Pancreas (tissue), 10 donors: ENCODE results near the gene NUBPL. TPM values are rescaled to one million over a fixed set of nuclear protein-coding genes. Genes with fewer than 3 reads are reported as not detected.

Experiments used
- ATAC-seq, 4 donors: fragments of 200-7000 bp; cut with Tn5 transposase; one replicate each; pipeline versions ENCODE4 v1.8.0 to v1.9.1; 2020; ENCODE audit warnings: mild to moderate bottlenecking in 4 of 4, moderate library complexity in 4 of 4
- DNase-seq, 6 donors: peaks; one replicate each; pipeline ENCODE4 v3.0.0-alpha.2; 2020
- FAIRE-seq: peaks from 2 replicates; lab custom pipeline; 2012; peaks lifted over from hg19 to GRCh38; lab: Jason Lieb, UNC
- H3K27ac ChIP-seq, 4 donors: fragments of 200-600 bp; sonication (generic); 1 replicate in 3 of 4; 2 replicates in 1 of 4; pipeline versions ENCODE4 v1.5.0 to v1.8.0; 2020
- H3K27me3 ChIP-seq, 4 donors: fragments of 200-600 bp; one replicate each; pipeline ENCODE4 v1.8.0; 2021
- H3K36me3 ChIP-seq, 3 donors: fragments of 200-600 bp; sonication (generic) in 1 of 3; one replicate each; pipeline versions ENCODE4 v1.5.0 to v1.8.0; 2020 to 2021
- H3K4me1 ChIP-seq, 3 donors: fragments of 200-600 bp; one replicate each; pipeline ENCODE4 v1.8.0; 2021
- H3K4me3 ChIP-seq, 4 donors: fragments of 200-600 bp; sonication (generic) in 2 of 4; one replicate each; pipeline versions ENCODE4 v1.5.0 to v1.8.0; 2020 to 2021
- H3K9me3 ChIP-seq, 4 donors: fragments of 200-600 bp; one replicate each; pipeline ENCODE4 v1.8.0; 2021
- WGBS, 2 donors: extraction: QIAGEN DNeasy Blood & Tissue Kit; methylation state at CpG; one replicate each; pipeline ENCODE4 v1.1.7; 2013; 5-methylcytosine and 5-hydroxymethylcytosine counted together
- intact Hi-C, 3 donors: fragments of 100-400 bp; cut with DNase I; formaldehyde crosslinking; loops; one replicate each; pipeline versions ENCODE4 v1.11.1 to v1.14.2; 2022
- polyA plus RNA-seq, 2 donors: library from polyadenylated mRNA; stranded (reverse); fragments of 200-250 nt; gene quantifications; one replicate each; pipeline ENCODE4 v1.2.3, GENCODE V29; 2013
- total RNA-seq, 6 donors: library from RNA; stranded (reverse); fragmentation: NEBNext Ultra II Directional in 4 of 6; extraction: Animal tissue kit (Norgen Biotek cat#: 25700) in 4 of 6; gene quantifications; one replicate each; pipeline versions ENCODE4 v1.2.1 to v1.2.4, GENCODE V29; 2021 to 2023
- TF ChIP-seq, protein P1 (sequence below), 4 donors: fragments of 200-600 bp; sonication (generic) in 3 of 4; IDR thresholded peaks; one replicate each; pipeline versions ENCODE4 v1.5.0 to v1.8.0; 2021; ENCODE audit warnings: antibody characterized with exemption in 4 of 4
- donor health status: healthy with polysubstance abuse.
- donor health status: DM: no; HTN: no; CAD: no; lungs with moderate emphysema.
- donor health status: DM: no; HTN: no; CAD: no.
- donor health status: control.
- donor health status: control.
- donor health status: Bipolar disorder and iron deficiency.
- donor health status: DM: yes; HTN: yes; CAD: no.
- donor health status: DM: no; HTN: no; CAD: no.
- donor health status: DM: no; HTN: no; CAD: no.
- donor health status: DM: yes; HTN: yes; CAD: no.

Gene NUBPL
- total and polyA plus RNA-seq, 8 donors, result 2.1 to 7.0 (median 4.9) TPM

DNA sequence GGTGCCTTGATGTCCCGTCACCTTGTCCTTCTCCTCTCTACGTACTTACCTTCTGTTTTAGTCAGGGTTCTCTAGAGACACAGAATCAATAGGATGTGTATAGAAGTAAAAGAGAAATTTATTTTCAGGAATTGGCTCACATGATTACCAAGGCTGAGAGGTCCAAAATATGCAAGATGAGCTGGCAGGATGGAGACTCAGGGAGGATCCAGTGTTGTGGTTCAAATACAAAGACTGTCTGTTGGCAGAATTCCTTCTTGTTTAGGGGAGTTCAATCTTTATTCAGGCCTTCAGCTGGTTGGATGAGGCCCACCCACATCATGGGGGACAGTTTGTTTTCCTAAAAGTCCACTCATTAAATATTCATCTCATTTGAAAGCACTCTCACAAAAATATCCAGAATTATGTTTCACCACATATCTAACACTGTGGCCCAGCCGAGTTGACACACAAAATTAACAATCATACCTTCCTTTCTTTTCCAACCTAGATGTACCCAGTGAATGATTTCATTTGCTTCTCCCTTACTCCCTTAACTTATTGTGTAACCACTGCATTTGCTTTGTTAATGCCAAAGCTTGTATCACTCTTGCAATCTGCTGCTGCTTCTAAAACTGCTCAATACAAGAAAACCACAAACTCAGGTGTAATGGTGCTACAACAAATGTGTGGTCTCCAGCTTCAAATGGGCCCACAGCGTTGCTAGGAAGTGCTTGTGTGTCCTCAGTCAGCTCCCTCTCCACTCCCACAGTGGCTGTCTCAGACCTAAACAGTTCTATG lies 320.5 kb downstream of the NUBPL start:
- intact Hi-C loops, result no loop called here
- TF ChIP-seq, protein P1, sequence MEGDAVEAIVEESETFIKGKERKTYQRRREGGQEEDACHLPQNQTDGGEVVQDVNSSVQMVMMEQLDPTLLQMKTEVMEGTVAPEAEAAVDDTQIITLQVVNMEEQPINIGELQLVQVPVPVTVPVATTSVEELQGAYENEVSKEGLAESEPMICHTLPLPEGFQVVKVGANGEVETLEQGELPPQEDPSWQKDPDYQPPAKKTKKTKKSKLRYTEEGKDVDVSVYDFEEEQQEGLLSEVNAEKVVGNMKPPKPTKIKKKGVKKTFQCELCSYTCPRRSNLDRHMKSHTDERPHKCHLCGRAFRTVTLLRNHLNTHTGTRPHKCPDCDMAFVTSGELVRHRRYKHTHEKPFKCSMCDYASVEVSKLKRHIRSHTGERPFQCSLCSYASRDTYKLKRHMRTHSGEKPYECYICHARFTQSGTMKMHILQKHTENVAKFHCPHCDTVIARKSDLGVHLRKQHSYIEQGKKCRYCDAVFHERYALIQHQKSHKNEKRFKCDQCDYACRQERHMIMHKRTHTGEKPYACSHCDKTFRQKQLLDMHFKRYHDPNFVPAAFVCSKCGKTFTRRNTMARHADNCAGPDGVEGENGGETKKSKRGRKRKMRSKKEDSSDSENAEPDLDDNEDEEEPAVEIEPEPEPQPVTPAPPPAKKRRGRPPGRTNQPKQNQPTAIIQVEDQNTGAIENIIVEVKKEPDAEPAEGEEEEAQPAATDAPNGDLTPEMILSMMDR (IDR thresholded peaks at IDR 0.05), result no peak
- FAIRE-seq (no peak), ATAC-seq (no peak), DNase-seq (no peak)
- 81 to 86% methylated on average over 4 of the region's 4 CpGs for WGBS, 2 donors
- Histone ChIP-seq H3K27me3 (no peaks in the 10 kb centered on the region), H3K4me1 (no peaks in the 10 kb centered on the region), H3K4me3 (no peak overlapping the region), H3K36me3 (no peaks in the 10 kb centered on the region), H3K9me3 (no peaks in the 10 kb centered on the region), H3K27ac (no peak overlapping the region)

DNA sequence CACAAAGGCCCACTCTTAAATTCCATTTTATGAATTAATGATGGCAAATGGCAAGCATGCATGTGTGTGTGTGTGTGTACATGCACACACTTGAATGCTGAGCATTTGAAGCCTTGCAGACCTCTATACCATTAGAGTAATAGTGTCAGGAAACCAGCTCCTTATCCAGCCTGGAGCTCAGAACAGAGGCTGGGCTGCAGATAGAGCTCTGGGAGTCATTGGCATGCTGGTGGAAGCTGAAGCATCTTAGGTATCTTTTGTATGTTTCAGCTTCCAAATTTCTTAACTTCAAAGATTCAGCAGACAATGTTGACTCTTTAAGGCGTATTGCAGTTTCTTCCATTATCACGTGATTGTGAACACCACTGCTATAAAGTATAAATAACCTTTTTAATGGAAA lies 323.0 kb downstream of the NUBPL start:
- TF ChIP-seq, protein P1 (IDR thresholded peaks at IDR 0.05), result no peak
- DNase-seq (no peak), ATAC-seq (no peak), FAIRE-seq (no peak)
- H3K9me3 ChIP-seq, result no peaks in the 10 kb centered on the region
- H3K36me3 ChIP-seq, result no peaks in the 10 kb centered on the region
- 70 to 85% methylated on average over 2 of the region's 2 CpGs for WGBS, 2 donors
- no peak overlapping the region for H3K4me3 ChIP-seq
- no peak overlapping the region for H3K27ac ChIP-seq
- H3K4me1 ChIP-seq, result no peaks in the 10 kb centered on the region
- H3K27me3 ChIP-seq, result no peaks in the 10 kb centered on the region
- intact Hi-C loops, result no loop called here

DNA sequence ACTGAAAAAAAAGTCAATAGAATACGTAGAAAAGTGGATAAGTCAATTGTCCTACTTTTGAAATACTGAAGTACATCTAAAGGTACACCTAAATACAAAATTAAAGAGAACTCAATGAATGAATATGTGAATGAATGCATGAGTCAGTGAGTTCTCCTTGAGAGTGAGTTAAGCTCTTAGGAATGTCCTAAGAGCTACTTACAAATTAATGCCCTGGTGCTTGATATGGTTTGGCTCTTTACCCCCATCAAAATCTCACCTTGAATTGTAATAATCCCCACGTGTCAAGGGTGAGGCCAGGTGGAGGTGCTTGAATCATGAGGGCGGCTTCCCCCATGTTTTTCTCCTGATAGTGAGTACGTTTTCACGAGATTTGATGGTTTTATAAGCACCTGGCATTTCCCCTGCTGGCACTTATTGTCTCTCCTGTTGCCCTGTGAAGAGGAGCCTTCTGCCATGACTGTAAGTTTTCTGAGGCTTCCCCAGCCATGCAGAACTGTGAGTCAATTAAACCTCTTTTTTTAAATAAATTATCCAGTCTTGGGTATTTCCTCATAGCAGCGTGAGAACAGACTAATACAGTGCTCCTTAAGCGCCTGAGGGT lies 323.7 kb downstream of the NUBPL start:
- Histone ChIP-seq H3K4me3 (no peak overlapping the region), H3K9me3 (no peaks in the 10 kb centered on the region), H3K4me1 (no peaks in the 10 kb centered on the region), H3K27ac (no peak overlapping the region), H3K27me3 (no peaks in the 10 kb centered on the region), H3K36me3 (no peaks in the 10 kb centered on the region)
- 77 to 86% methylated on average over 7 of the region's 7 CpGs for WGBS, 2 donors
- TF ChIP-seq, protein P1 (IDR thresholded peaks at IDR 0.05), result no peak
- intact Hi-C loops, result no loop called here
- FAIRE-seq, result no peak
- no peak for ATAC-seq
- no peak for DNase-seq

DNA sequence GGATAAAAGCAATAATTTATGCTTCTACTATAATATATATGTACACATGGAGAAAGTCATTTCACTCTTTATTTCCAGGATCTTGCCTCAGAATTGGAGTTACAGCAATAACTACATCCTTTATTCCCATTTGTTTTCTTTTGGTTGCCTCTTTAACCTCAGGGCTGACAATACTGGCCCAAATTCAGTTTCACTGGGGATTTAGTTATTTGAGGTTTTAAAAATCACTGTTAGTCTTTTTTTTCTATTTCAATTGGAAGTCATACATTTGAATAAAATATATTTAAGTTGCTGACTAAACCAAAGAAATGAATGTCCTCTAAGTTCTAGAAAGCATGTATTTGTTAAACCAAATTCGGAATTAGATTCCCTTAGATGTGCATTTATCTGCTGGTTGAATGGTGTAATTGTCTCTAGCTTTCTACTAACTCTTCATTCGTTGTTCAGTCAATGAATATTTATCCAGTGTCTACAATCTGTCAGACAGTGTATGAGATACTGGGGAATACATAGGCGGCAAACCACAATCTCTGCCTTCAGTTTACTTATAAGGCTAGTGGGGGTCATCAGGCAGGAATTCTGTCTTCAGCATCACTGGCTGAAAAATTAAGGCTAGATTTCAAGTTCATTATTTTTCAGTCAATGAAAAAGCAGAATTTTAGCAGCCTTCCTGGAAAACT lies 325.1 kb downstream of the NUBPL start:
- FAIRE-seq (no peak), DNase-seq (no peak), ATAC-seq (no peak)
- H3K9me3 ChIP-seq, result no peaks in the 10 kb centered on the region
- H3K4me1 ChIP-seq, result no peaks in the 10 kb centered on the region
- H3K27ac ChIP-seq, result no peak overlapping the region
- H3K36me3 ChIP-seq, result no peaks in the 10 kb centered on the region
- TF ChIP-seq, protein P1 (IDR thresholded peaks at IDR 0.05), result no peak
- H3K27me3 ChIP-seq, result no peaks in the 10 kb centered on the region
- no peak overlapping the region for H3K4me3 ChIP-seq
- intact Hi-C loops, result no loop called here
- 63 to 64% methylated on average over 3 of the region's 3 CpGs for WGBS, 2 donors
